HepG2 (cell line): ENCODE results near the gene VWA1. TPM values are rescaled to one million over a fixed set of nuclear protein-coding genes. Genes with fewer than 3 reads are reported as not detected.
A peak's percentile ranks its signal among the peaks of the same experiment; 100 is the strongest.

Experiments used
- ATM ChIP-seq: fragments of 450-650 bp; IDR thresholded peaks from 2 replicates; pipeline ENCODE4 v1.7.1; 2017; ENCODE audit warnings: mild to moderate bottlenecking, borderline replicate concordance
- ELF4 ChIP-seq: sonication (generic); formaldehyde crosslinking; IDR thresholded peaks from 2 replicates; pipeline ENCODE4 v1.5.0; 2020; ENCODE audit warnings: missing genetic modification reagents, mild to moderate bottlenecking, moderate library complexity, borderline replicate concordance
- FLYWCH1 ChIP-seq: sonication (generic); formaldehyde crosslinking; IDR thresholded peaks from 2 replicates; pipeline ENCODE4 v1.8.1; 2023; ENCODE audit warnings: mild to moderate bottlenecking, missing genetic modification reagents
- FOSL2 ChIP-seq: sonication (generic); formaldehyde crosslinking; IDR thresholded peaks from 2 replicates; pipeline ENCODE4 v1.4.0; 2020; ENCODE audit warnings: missing genetic modification reagents
- HNF4A ChIP-seq: sonication (generic); formaldehyde crosslinking; IDR thresholded peaks from 2 replicates; pipeline ENCODE4 v1.4.0; 2020; ENCODE audit warnings: missing genetic modification reagents
- KMT2A ChIP-seq: sonication (generic); formaldehyde crosslinking; IDR thresholded peaks from 2 replicates; pipeline ENCODE4 v1.4.0; 2020; ENCODE audit warnings: missing genetic modification reagents
- PBX2 ChIP-seq: IDR thresholded peaks from 2 replicates; pipeline ENCODE4 v1.6.1; 2016; ENCODE audit warnings: control low read depth
- PRDM10 ChIP-seq: sonication (generic); formaldehyde crosslinking; IDR thresholded peaks from 2 replicates; pipeline ENCODE4 v1.4.0; 2020; ENCODE audit warnings: low read depth, missing genetic modification reagents
- RBFOX2 ChIP-seq: fragments of 200-400 bp; formaldehyde crosslinking; IDR thresholded peaks from 2 replicates; pipeline ENCODE4 v1.6.1; 2017; ENCODE audit warnings: low read depth, mild to moderate bottlenecking, low read length
- RCOR2 ChIP-seq: IDR thresholded peaks from 2 replicates; pipeline ENCODE4 v1.6.1; 2016; ENCODE audit warnings: missing biosample characterization, missing genetic modification reagents
- RORA ChIP-seq: sonication (generic); formaldehyde crosslinking; IDR thresholded peaks from 2 replicates; pipeline ENCODE4 v1.5.0; 2020; ENCODE audit warnings: mild to moderate bottlenecking, missing genetic modification reagents, moderate library complexity
- SETDB1 ChIP-seq: sonication (generic); formaldehyde crosslinking; IDR thresholded peaks from 2 replicates; pipeline ENCODE4 v1.5.1; 2020; ENCODE audit warnings: missing genetic modification reagents, mild to moderate bottlenecking, borderline replicate concordance
- SIX4 ChIP-seq: sonication (generic); formaldehyde crosslinking; IDR thresholded peaks from 2 replicates; pipeline ENCODE4 v1.4.0; 2020; ENCODE audit warnings: missing genetic modification reagents
- TCF7L2 ChIP-seq: IDR thresholded peaks from 2 replicates; pipeline ENCODE4 v1.6.1; 2011; ENCODE audit warnings: mild to moderate bottlenecking, low read depth, low read length, moderate library complexity
- ZNF20 ChIP-seq: sonication (generic); formaldehyde crosslinking; IDR thresholded peaks from 2 replicates; pipeline ENCODE4 v1.4.0; 2020; ENCODE audit warnings: mild to moderate bottlenecking, moderate library complexity, missing genetic modification reagents
- ZNF782 ChIP-seq: sonication (generic); formaldehyde crosslinking; IDR thresholded peaks from 2 replicates; pipeline ENCODE4 v1.4.0; 2020; ENCODE audit warnings: missing genetic modification reagents, mild to moderate bottlenecking, borderline replicate concordance
- polyA plus RNA-seq, 8 experiments: library from polyadenylated mRNA; depleted of rRNA in 3 of 8; stranded (reverse) in 7 of 8; unstranded in 1 of 8; fragments of >200 nt; fragmentation: Illumina TruSeq in 4 of 8; extraction: Trizol in 4 of 8; gene quantifications; 2 replicates each; pipeline versions ENCODE4 v1.2.1 to v1.2.3, GENCODE V29; 2011 to 2016; ENCODE audit warnings: low read depth in 4 of 8, missing spikeins in 1 of 8, mixed read lengths in 1 of 8; ENCODE audit not compliant: insufficient read depth in 1 of 8
- total RNA-seq, 5 experiments: library from RNA; depleted of rRNA; stranded (reverse); fragments of >200 nt; fragmentation: Illumina TruSeq; extraction: Trizol; gene quantifications; 2 replicates each; pipeline ENCODE4 v1.2.3, GENCODE V29; 2016; ENCODE audit warnings: low read depth in 1 of 5
- TF ChIP-seq, protein P1 (sequence below): sonication (generic); formaldehyde crosslinking; IDR thresholded peaks from 2 replicates; pipeline ENCODE4 v1.4.0; 2020; ENCODE audit warnings: missing genetic modification reagents, borderline replicate concordance
- TF ChIP-seq, protein P2 (sequence below): sonication (generic); formaldehyde crosslinking; IDR thresholded peaks from 2 replicates; pipeline ENCODE4 v1.4.0; 2020; ENCODE audit warnings: missing genetic modification reagents

VWA1 gene
- total and polyA plus RNA-seq, 2 of the 13 experiments (the other 11 are each of a cell fraction or from before 2014, with no cell fraction given), result 40.9 to 57.5 TPM

DNA sequence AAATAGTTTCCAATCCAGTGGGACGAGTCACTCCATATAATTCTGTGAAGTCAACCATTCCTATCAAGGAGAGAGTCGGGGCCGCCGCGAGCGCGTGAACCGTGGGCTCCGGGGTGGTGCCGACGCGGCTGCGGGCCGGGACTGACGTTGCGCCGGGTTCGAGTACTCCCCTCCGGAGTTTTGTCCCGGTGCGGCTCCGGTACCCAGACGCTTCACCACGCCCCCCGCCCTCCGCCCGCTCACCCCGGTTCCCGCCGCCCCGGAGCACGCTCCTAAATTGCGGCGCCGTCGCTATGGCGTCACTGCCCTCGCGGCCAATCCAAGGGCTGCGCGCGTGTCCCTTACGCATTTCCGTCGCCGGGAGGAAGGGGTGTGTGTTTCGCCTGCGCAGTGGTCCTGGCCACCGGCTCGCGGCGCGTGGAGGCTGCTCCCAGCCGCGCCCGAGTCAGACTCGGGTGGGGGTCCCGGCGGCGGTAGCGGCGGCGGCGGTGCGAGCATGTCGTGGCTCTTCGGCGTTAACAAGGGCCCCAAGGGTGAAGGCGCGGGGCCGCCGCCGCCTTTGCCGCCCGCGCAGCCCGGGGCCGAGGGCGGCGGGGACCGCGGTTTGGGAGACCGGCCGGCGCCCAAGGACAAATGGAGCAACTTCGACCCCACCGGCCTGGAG is 36.0 kb downstream of the VWA1 start, which contains the start of gene ATAD3B (continued):
- TF ChIP-seq, protein P1, sequence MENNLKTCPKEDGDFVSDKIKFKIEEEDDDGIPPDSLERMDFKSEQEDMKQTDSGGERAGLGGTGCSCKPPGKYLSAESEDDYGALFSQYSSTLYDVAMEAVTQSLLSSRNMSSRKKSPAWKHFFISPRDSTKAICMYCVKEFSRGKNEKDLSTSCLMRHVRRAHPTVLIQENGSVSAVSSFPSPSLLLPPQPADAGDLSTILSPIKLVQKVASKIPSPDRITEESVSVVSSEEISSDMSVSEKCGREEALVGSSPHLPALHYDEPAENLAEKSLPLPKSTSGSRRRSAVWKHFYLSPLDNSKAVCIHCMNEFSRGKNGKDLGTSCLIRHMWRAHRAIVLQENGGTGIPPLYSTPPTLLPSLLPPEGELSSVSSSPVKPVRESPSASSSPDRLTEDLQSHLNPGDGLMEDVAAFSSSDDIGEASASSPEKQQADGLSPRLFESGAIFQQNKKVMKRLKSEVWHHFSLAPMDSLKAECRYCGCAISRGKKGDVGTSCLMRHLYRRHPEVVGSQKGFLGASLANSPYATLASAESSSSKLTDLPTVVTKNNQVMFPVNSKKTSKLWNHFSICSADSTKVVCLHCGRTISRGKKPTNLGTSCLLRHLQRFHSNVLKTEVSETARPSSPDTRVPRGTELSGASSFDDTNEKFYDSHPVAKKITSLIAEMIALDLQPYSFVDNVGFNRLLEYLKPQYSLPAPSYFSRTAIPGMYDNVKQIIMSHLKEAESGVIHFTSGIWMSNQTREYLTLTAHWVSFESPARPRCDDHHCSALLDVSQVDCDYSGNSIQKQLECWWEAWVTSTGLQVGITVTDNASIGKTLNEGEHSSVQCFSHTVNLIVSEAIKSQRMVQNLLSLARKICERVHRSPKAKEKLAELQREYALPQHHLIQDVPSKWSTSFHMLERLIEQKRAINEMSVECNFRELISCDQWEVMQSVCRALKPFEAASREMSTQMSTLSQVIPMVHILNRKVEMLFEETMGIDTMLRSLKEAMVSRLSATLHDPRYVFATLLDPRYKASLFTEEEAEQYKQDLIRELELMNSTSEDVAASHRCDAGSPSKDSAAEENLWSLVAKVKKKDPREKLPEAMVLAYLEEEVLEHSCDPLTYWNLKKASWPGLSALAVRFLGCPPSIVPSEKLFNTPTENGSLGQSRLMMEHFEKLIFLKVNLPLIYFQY (CRISPR knock-in tag), result peak; percentile 51
- TF ChIP-seq RORA, result no peak
- 0 out of 2 replicates have a peak, but pooled peaks have one; percentile 67 for TF ChIP-seq PRDM10 (CRISPR knock-in tag)
- no peak for TF ChIP-seq RCOR2 (CRISPR knock-in tag)
- TF ChIP-seq TCF7L2, result no peak
- TF ChIP-seq PBX2 (CRISPR knock-in tag), result no peak
- no peak for TF ChIP-seq FLYWCH1 (CRISPR knock-in tag)
- no peak for TF ChIP-seq SIX4 (CRISPR knock-in tag)
- TF ChIP-seq FOSL2 (CRISPR knock-in tag), result peak; percentile 66; the same call in 1 of the 2 replicates
- TF ChIP-seq ATM, result no peak
- TF ChIP-seq RBFOX2, result peak; percentile 84
- TF ChIP-seq ELF4 (CRISPR knock-in tag), result no peak
- TF ChIP-seq SETDB1 (CRISPR knock-in tag), result no peak
- TF ChIP-seq, protein P2, sequence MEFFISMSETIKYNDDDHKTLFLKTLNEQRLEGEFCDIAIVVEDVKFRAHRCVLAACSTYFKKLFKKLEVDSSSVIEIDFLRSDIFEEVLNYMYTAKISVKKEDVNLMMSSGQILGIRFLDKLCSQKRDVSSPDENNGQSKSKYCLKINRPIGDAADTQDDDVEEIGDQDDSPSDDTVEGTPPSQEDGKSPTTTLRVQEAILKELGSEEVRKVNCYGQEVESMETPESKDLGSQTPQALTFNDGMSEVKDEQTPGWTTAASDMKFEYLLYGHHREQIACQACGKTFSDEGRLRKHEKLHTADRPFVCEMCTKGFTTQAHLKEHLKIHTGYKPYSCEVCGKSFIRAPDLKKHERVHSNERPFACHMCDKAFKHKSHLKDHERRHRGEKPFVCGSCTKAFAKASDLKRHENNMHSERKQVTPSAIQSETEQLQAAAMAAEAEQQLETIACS (CRISPR knock-in tag), result no peak
- no peak for TF ChIP-seq ZNF782
- no peak for TF ChIP-seq HNF4A (CRISPR knock-in tag)
- no peak for TF ChIP-seq ZNF20 (CRISPR knock-in tag)
- peak; percentile 74; the same call in 1 of the 2 replicates for TF ChIP-seq KMT2A (CRISPR knock-in tag)
